Smooth muscle cell of the brain vasculature (primary cell): ENCODE data around the gene DDN.

Experiments
- DNase-seq: peaks from one replicate; pipeline ENCODE4 v3.0.0-alpha.2; 2012; ENCODE audit warnings: low read depth, low spot score

The DDN gene

GRCh38 chr12:48981757-48982157 lies 17.4 kb downstream of the DDN start:
- no peak for DNase-seq

- DNase-seq: no peak
Measured at GRCh38 chr12:48980953-48981756, 18.0 kb downstream of the DDN start.

DNA sequence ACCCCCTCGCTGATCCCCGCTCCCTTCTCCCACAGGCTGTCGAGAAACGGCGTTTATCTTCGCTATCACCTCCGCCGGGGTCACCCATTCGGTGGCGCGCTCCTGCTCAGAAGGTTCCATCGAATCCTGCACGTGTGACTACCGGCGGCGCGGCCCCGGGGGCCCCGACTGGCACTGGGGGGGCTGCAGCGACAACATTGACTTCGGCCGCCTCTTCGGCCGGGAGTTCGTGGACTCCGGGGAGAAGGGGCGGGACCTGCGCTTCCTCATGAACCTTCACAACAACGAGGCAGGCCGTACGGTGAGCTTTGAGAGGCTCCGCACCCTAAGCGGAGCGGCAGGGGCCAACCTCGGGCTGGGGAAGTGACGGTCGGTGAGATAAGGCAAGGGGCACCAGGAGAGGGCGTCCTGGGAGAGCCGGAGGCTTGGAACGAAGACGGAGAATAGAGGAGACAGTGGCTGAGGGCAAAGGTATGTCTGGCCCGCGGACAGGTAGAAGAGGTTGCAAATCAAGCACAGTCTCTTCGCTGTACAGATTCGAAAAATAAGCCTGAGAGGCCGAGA lies 18.7 kb downstream of the DDN start:
- DNase-seq: no peak

DNA sequence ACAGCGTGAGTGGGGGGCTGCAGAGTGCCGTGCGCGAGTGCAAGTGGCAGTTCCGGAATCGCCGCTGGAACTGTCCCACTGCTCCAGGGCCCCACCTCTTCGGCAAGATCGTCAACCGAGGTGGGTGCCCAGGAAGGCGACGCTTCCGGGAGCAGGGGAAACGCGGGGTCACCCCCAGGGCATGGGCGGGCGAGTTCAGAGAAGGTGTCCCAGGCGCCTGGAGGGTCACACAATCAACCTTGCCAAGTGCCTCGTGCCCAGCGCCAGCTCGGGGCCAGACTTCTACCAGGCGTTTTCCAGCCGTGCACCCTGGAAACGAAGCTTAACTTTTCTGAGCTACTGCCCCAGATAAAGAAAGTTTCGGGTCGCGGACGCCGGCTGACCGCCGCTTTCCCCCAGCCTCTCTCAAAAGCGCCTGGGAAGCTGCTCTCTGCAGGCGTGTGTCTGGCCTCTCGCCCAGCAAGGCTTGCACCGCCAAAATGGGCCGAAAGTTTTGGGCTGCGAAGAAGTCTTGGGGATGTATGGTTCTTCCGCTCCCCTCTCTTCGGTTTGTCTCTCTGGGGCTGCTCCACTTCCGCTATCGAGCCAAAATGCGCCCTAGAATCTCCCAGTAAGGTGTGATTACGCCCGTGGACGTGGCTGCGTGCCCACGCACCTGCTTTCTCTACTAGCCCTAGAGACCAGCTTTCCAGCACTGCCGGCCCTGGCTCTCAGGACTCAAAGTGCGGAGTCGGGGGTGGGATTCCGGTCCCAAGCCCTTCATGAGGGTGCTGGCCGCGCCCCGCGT lies 19.4 kb downstream of the DDN start:
- no peak for DNase-seq

DNA sequence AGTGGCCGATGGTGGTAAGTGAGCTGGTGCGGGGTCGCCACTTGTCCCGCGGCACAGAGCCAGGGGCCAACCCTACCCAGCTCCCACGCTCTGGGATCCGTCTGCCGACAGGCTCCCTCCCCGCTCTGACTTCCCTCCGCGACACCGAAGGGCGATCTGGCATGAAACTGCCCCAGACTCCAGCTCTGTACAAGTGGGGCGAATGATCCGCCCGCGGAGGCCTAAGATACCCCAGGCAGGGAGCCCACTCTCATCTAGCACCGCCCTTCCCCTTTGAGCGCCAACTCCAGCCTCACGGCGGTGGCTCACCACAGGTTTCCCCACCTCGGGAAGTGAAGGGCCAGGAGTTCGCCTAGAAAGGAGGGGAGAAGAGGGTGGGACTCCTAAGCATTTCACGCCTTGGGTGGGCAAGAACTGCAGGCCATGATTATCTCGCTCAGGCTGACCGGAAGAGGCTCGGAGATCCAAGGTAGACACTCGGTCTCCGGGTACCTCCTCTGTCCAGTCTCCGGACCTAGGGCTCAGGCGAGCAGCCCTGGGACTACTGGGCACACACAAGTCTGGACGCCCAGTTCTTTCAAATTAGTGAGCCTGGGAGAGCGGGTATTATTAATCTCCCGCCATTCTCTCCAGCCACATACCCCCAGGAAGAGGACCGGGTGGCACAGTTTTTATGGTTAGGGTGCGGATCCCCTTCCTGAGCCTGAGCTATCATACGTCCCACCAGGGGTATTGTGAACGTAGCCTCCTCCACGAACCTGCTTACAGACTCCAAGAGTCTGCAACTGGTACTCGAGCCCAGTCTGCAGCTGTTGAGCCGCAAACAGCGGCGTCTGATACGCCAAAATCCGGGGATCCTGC lies 20.2 kb downstream of the DDN start:
- no peak for DNase-seq

DNA sequence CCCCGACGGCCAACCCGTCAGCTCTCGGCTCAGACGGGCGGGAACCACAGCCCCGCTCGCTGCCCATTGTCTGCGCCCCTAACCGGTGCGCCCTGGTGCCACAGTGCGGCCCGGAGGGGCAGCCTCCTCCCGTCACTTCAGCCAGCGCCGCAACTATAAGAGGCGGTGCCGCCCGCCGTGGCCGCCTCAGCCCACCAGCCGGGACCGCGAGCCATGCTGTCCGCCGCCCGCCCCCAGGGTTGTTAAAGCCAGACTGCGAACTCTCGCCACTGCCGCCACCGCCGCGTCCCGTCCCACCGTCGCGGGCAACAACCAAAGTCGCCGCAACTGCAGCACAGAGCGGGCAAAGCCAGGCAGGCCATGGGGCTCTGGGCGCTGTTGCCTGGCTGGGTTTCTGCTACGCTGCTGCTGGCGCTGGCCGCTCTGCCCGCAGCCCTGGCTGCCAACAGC lies 20.9 kb downstream of the DDN start, which contains the start of gene WNT1:
Gene WNT1 (plus strand): TSS at position 32 of the 450 bp plus-strand sequence. CDS start 329 bp downstream, at position 361.
- DNase-seq: no peak

GRCh38 chr12:48977290-48978281 lies 21.6 kb downstream of the DDN start:
- no peak for DNase-seq

DNA sequence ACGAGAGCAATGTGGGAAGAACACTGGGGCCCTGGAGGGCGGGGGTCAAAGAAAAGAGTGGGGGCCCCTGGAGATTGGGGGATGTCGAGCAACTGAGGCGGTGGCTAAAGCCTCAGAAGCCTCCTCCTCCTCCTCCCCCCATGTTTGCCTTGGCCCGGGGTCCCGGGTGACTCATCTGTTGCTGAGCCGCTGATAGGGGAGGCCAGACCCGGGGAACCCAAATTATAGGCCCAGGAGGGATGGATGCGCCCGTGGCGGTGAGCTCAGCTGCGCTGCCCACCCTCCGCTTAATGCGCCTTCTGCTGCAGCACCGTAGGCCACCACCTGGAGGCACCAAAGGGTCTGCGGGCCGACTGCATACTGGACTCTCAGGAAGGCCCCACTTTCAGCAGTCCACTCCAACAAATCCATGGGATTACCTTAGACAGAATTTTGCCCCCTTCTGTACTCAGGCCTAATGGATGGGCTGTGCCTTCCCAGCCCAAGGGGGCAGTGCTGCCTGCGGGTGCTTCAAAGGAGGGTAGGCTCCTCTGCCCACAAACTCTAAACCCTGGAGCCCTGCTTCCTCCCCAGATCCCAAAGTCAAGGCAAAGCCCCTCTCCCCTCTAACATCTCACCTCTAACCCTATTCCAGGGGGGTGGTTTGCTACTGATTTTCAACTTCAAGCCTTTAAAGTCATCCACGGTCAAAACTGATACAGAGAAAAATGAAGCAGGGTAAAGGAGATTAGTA lies 25.1 kb downstream of the DDN start:
- no peak for DNase-seq

- DNase-seq: no peak
Measured at GRCh38 chr12:48973531-48973930, 25.6 kb downstream of the DDN start.

DNA sequence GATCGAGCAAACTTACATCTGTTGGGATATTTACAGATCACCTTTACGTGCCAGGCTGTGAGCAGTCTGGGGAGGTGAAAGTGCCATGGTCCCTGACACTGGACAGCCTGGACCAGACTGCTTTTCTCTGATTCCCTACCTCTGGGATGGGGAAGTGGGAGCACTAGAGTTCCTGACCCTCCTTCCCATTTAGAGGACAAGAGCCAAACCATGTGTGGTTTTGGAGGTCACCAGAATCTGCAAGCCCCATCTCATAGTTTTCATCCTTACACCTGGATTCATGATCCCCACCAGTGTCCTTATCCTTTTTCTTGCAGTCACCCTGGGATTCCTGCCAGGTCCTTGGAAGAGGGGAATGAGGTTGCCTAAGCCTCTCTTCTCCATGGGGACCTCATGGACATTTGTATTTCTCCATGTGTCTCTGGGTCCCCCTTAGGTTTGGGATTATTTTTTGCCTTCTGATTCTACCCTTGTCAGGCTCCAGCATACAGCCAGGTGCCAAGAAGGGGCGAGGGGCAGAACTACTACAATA lies 26.2 kb downstream of the DDN start:
- DNase-seq: no peak

- DNase-seq: no peak
Measured at GRCh38 chr12:48972213-48972951, 26.8 kb downstream of the DDN start.

DNA sequence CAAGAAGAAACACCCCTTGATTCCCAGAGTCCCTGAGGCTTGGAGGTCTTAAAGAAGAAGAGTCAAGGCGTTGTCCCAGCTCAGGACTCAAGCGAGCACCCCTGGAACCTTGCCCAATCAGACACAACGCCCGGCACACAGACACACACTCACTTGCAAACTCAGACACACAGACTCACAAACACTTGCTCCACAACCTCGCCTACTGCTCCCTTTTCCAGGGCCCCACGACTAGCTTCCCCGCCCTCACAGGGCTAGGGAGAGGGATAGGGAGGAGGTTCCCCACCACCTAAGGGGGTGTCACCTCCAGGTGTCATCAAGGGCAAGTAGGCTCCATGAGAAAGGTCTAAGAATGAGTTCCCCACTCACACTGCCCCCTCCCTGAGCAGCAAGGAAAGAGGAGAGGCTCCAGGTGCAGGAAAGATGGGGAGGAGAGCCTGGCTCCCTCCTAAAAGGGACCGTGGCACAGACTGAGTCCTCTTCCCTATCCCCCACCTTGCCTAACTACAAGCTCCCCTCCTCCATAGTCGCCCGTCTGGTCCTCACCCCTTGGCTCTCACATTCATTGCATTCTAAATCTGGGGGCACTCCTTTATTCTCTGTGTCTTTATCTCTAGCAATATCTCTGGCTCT lies 28.4 kb downstream of the DDN start:
- no peak for DNase-seq

- DNase-seq: no peak
Measured at GRCh38 chr12:48969833-48970701, 29.1 kb downstream of the DDN start.

GRCh38 chr12:48969160-48969771 lies 29.9 kb downstream of the DDN start:
- no peak for DNase-seq

- no peak for DNase-seq
Measured at GRCh38 chr12:48968467-48968866, 30.7 kb downstream of the DDN start.

- DNase-seq: no peak
Measured at GRCh38 chr12:48967991-48968390, 31.2 kb downstream of the DDN start.
